CD4-positive, alpha-beta T cell treated with Interferon alpha-2 for 1 hour (primary cell): ENCODE results near the gene PHC3.
A peak's percentile ranks its signal among the peaks of the same experiment; 100 is the strongest.

Source experiments
- DNase-seq, 2 donors: peaks; one replicate each; pipeline ENCODE4 v3.0.0-alpha.2; 2020 to 2022

The PHC3 gene

GRCh38 chr3:170076715-170077238 lies 104.8 kb downstream of the PHC3 start:
- no peak for DNase-seq

DNA sequence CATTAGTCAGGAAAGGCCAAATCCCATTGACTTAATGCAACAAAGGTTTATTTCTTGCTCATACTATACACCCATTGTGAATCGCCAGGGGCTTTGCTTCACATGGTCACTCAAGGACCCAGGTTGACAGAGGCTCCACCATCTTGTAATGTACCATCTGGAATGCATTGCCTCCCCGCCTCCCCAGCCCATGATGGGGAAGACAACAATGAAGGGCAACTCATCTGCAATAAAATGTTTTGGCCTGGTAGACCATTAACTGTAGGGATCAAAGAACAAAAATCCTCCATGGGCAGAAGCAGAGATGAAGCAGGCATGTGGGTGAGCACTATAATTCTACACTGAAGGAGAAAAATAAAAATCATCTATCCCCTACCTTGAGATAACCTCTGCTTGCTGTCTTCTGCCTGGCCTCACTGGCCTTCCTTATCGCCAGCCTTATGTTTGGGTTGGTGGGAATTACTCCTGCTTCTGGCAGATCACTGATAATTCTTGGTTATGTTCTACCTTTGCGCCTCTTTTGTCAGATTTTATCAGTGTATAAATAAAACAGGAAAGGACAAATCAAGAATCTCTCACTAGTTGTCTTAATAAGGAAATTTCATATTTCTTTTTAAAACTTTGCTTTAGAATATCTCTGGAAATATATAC lies 106.0 kb downstream of the PHC3 start:
- DNase-seq: no peak

GRCh38 chr3:170064108-170064507 lies 117.4 kb downstream of the PHC3 start:
- no peak for DNase-seq

DNA sequence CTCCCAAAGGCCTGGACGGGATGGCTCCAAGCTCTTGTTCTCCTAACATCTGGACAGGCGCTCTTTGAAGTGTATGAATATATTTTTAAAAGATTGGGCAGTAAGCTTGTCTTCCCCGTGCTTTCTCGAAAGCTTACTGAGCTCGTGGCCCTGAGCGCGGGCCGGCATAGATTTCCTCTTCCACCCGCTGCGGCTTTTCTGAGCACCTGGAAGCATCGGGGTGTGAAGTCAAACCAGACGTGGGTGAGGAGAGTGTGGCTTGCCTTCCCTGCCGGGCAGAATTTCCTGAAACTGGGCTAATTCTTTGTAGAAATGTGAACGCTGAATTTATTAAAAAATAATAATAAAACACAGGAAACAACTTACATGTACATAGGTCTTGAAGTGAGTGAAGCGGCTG lies 117.8 kb downstream of the PHC3 start:
- DNase-seq: no peak

DNA sequence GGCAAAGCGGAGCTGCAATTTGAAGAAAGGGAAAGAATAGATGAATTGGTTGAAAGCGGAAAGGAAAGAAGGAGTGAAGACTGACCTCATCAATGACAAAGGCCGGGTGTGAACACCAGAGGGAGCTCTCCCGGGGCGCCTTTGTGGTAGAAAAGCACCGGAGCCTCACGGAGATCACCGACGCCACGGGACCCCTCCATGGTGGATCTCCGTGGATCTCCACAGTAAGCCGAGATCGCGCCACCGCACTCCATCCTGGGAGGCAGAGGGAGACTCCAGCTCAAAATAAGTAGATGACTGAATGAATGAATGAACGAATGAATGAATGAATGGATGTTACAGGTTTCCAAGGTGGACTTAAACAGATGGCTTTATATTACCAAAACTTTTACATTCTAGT lies 118.8 kb downstream of the PHC3 start:
- no peak for DNase-seq

- no peak for DNase-seq
Measured at GRCh38 chr3:170062068-170062467, 119.5 kb downstream of the PHC3 start.

GRCh38 chr3:170059447-170059846 lies 122.1 kb downstream of the PHC3 start:
- DNase-seq: no peak

GRCh38 chr3:170058127-170058526 lies 123.4 kb downstream of the PHC3 start:
- DNase-seq: no peak

DNA sequence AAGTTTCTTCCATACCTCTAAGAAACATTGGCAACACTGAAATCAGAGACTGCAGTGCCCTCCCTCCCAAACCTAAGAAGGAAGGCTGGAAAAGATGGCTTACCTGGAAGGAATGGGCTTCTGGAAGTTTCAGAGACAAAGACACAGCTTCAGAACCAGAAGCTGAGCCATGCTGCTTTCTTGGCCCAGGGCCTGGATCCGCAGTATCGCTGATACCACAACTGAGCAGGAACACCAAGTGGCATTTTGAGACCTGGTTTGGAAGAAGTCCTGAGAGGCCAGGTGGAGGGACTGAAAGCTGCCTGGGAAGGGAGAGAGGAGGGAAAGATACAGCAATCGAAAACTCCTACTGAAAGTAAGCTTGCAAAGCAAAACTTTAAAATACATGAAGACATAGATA lies 124.0 kb downstream of the PHC3 start:
- DNase-seq: no peak

DNA sequence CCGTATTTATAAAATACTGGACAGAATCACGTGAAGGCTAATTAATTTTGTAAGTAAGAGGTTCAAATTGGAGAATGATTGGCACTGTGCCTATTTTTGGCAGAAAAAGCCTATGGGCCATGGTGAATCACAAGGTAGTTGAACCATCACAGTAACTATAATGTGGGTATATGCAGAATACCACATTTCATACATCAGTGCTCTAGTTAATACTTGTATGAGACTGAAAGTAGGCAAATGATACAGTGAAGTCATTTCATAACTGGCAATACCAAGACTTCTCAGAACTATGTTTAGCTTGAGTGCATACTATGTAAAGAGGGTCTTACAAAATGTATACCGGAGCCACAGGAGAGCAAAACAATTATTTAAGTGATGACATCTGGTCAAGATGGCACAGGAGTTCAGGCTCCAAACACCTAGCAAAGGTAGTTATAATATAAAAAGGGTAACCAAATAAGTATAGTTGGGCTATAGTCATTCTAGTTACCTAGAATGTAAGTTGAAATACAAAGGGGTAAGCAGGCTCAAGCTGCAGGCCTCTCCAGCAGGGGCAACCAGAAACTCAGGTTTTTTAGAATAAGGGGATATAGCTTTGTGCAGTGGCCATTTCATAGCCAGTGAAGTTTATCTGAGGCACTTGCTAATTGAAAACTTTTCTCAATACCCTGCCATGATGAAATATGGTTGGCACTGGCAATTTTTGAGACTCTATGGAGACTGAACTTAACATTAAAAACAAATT lies 124.7 kb downstream of the PHC3 start:
- no peak for DNase-seq

DNA sequence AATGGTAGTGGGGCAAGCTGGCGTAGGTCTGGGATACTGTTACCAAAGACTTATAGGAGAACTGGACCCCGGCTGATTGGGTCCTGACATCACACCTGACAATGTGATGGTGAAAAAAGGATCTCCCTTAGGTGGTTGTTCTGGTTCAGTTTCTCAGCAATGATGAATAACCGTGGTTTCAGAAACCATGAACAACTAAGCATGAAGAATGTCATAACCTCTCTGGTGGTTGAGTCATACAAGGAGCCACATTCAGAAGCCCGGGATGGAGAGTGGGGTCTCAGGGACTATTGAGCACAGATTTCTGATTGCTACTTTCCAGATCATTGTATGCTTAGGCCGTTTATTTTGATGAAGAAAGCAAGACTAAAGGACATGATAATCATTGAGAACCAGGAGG lies 126.3 kb downstream of the PHC3 start:
- no peak for DNase-seq

DNA sequence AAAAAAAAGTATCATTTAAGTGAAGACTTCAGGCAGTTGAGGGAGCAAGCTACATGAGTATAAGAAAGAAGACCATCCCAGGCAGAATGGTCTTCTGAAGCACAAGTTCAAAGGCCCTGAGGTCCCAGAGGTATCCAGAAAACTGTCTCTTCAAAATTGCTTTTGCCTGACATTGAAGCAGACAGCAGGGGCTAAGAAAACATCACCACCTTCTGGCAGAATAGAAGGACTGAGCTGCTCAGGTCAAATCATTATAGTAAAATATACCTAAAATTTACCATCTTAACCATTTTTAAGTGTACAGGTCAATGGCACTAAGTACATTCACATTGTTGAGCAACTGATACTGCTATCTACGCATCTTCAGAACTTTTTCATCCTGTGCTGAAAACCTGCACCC lies 127.3 kb downstream of the PHC3 start:
- DNase-seq: peak in 1 of 2 donors; percentile 19

DNA sequence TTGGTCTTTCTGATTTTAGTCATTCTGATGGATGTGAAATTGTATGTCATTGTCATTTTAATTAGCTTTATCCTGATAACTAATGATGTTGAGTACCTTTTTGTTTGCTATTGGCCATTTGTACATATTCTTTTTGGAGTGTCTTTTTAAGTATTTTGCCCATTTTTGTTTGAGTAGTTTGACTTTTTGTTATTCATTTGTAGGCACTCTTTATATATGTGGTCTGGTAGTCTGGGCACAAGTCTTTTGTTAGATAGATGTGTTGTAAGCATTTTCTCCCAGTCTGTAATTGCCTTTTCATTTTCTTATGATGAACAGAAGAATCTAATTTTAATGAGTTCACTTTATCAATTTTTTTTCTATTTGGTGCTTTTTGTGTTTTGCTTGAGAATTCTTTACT lies 129.1 kb downstream of the PHC3 start:
- no peak for DNase-seq

GRCh38 chr3:170050753-170051152 lies 130.8 kb downstream of the PHC3 start:
- DNase-seq: no peak

DNA sequence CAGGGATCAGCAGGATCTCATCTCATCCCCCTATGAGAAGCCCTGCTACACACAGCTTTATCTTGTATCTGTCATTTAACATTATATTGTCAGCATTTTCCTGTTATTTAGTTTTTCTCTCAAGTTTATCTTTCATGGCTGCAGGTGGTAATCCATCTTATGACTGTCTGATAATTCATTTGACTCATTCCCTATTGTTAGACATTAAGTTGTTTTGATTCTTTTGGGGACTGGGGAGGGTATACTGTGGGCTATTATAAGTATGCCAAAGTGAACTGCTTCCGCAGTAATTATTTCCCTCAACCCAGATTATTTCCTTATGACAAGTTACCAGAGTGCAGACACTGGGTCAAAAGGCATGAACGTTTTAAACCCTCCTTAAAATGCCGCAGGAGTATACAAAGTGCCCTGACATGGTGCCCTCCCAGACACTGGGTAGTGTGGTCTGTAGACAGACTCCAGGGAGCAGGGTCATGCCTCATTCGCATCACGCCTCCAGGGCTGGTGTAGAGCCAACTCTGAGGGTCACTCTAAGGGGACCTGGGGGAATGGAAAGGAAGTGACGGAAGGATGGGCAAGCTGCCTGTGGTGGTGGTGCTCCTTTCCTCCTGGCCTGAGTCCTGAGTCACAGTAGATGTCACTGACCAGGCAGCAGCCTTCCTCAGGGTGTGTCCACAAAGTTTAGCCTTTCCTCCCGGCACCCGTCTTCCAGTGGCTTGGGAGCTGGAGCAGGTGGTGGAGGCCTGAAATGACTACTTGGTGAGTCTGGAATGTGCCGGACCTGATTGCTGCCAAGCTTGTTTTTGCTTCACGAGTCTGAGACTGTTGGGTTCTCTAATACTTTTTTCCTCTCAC lies 132.2 kb downstream of the PHC3 start:
- DNase-seq: no peak

GRCh38 chr3:170047133-170047404 lies 134.5 kb downstream of the PHC3 start:
- DNase-seq: no peak

- DNase-seq: no peak
Measured at GRCh38 chr3:170046269-170047132, 135.0 kb downstream of the PHC3 start.

DNA sequence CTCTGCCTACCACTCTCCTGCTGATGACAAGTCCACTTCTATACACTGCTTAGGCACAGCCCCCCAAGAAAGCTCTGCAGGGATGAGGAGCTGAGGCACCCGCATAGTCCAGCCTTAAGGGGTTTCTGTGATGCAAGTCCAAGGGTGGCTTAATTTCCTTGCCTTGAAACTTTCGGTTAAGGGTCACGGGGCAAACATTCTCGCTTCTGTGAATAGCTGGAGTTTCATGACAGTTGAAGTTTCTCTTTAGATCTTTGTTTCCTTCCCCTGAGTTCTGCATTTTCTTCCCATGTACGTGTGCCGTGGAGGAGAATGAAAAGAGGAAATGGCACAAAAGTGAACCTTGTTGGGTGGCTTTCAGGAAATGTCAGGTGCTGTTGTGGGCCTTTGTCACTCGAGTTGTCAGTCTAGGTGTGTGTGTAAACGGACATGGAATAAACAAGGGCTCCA lies 136.7 kb downstream of the PHC3 start:
- peak in 1 of 2 donors; percentile 54 for DNase-seq

DNA sequence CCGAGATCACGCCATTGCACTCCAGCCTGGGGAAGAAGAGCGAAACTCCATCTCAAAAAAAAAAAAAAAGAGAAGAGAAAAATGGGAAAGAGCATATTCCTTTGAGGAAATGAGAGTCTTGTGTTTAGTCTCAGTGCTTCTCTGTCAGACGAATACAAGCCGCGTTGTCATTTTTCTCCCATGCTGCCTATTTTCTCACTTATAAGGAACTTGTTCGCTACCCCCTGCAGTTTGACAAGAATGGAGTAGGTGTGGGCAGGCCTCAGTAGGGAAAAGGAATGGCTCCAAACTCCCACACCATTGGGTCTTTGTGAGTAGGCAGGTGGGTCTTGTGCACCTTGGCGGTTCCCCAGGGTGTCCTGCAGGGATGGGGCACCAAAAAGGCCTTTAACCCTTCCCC lies 137.3 kb downstream of the PHC3 start:
- no peak for DNase-seq

DNA sequence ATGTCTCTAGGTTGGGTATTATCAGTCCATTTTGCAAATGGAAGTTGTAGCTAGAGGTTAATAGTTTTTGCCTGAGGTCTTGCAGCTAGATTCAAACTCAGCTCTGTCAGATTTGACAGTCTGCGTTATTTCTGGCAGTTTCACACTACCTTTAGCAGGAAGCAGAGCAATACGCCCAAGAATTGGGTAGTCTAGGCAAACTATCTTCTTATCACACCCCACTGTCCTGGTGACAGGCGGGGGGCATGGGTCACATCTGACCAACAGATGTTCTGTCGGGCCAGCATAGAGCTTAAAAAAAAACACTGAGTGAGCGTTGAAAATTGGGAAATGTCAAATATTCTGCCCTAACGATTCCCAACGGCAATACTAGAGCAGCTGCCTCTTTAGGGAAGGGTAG lies 138.0 kb downstream of the PHC3 start:
- DNase-seq: no peak

DNA sequence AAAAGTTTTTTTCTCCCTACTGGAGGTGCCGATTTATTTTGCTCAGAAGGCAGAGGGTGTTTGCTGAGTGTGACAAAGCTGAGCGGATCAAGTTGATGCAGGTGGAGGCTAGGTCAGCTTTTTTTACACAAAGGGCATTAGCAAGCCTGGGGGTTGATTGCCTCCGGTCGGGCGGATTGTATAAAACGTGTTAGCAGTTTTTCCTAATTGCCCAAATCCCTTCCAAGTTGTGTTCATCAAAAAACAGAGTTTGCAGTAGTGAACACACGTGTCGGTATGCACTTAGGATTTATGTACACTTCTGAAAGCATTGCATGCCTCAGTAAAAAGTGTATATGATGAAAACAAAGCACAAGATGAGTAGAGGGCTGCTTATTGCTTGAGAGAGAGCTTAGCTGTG lies 141.1 kb downstream of the PHC3 start:
- DNase-seq: no peak

- DNase-seq: peak; percentile 31
Measured at GRCh38 chr3:170038434-170039110, 143.0 kb downstream of the PHC3 start.
